ENCODE results near the gene YJEFN3.

Gene YJEFN3

DNA sequence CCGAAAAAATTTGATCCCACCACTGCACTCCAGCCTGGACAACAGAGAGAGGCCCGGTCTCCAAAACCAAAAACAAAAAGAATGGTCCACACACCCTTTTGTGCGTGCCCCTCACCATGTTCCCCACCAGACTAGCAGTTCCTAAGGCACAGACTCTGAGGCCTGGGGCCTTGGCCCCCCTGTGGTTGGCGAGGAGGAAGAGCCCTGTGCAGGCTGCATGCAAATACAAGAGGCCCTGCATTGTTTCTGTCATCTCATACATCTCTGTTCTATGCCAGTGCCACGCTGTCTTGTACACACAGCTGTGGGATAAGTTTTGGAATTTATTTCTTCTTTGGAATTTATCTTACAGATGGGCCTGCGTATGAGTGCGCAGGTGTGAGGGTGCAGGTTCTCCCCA is 4.7 kb upstream of the YJEFN3 start:
- no peak for DNase-seq

DNA sequence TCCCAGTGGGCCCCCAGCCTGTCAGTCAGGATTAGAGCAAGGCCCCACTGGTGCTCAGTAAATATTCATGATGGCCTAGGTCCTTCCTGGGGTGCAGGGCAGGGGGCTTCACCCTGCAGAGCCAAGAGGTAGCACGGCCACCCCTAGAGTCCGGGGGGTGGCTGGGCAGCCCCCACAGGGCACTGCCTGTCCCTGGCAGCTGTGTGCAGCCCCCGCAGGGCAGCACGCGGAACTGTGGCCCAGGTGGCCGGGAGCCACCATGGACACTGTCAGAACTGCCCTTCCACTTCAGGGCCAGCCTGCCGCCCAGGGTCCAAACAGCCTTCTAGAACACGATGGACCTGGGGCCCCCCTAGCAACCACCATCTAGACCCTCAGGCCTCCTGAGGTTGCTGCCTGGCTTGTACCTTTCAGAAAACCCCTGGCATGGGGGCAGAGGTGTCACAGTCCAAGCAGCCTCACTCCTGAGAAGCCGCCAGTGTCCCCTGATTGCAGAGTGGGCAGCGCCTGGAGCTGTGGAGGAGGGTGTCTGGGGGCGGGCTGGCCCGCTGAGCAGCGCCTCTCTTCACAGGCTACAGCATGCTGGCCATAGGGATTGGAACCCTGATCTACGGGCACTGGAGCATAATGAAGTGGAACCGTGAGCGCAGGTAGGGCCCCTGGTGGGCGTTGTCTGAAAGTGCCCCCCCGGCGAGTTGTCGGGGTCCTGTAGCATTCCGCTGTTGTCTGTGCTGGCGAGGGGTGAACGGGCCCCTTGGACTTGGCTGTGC is 2.9 kb upstream of the YJEFN3 start:
- DNase-seq, result no peak

DNA sequence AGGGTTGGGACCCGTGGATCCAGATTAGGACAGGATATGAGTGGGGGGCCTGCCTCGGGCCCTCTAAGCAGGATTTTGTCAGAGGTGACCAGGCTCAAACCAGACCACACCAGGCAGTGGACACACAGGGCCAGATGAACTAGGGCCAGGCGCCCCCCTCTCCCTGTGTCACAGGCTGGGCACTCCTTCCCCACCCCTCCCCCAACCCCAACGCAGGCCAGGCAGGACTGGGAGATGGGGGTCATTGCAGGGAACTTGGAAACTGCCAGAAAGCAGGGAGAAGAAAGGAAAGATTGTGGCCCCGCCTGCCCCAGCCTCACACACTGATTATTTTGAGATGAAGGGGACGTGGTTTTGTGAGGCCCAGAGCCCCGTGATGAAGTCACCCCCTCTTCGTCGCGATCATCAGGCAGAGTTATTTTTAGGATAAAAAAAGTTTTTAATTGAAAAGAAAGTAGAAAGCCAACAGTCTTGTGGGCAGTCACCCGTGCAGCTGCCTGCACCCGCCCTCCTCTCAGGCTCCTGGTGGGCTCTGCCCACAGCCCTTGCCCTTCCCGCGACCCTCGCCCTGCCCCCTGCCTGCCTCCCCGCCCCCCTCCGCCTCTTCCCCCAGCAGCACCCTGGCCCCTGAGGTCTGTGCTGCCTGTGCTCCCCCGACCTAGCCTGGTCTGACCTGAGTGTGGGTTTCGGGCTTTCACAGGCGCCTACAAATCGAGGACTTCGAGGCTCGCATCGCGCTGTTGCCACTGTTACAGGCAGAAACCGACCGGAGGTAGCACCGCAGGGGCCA is 1.9 kb upstream of the YJEFN3 start:
- no peak for DNase-seq

DNA sequence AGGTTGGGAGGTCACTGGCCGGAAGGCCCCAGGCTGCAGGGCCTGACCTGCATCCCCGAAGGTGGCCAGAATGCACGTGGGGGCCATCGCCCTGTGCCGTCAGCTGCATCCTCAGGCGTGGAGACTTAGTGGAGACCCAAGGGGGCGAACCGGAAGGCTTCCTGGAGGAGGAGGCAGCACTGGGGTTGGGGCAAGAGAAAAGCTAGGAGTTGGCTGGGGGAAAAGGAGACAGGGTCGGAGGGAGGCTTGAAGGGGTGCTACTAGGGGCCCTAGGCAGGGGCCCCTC is 1.4 kb upstream of the YJEFN3 start:
- no peak for DNase-seq

DNA sequence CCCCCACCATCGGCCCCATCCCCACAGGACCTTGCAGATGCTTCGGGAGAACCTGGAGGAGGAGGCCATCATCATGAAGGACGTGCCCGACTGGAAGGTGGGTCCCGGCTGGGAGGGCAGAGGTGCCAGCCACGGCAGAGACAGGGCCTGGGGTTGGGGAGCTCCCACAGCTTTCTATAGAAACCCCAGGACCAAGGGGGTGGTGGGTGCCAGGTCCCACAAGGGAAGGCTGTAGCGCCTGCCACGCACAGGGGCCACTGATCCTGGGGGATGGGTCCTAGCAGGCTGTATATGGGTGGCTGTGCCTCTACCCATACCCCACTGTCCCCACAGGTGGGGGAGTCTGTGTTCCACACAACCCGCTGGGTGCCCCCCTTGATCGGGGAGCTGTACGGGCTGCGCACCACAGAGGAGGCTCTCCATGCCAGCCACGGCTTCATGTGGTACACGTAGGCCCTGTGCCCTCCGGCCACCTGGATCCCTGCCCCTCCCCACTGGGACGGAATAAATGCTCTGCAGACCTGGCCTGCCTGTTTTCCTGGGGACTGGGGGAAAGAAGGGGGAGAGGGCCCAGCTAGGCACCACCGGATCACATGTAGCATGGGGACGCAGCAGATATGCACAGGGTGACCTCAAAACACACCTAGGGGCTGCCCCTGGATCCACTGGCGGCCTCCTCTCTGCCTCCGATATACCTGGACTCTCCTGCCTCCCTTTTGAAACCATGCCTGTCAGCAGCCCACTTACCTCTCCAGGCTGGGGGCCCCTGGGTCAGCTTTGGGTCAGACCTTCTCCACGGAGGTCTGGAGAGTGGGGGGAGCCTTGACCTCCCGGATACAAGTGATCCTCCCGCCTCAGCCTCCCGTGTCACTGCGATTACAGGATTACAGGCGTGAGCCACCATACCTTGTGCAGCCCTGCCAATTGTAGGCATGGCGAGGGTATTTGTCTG is 761 bp upstream of the YJEFN3 start:
- DNase-seq, result no peak

DNA sequence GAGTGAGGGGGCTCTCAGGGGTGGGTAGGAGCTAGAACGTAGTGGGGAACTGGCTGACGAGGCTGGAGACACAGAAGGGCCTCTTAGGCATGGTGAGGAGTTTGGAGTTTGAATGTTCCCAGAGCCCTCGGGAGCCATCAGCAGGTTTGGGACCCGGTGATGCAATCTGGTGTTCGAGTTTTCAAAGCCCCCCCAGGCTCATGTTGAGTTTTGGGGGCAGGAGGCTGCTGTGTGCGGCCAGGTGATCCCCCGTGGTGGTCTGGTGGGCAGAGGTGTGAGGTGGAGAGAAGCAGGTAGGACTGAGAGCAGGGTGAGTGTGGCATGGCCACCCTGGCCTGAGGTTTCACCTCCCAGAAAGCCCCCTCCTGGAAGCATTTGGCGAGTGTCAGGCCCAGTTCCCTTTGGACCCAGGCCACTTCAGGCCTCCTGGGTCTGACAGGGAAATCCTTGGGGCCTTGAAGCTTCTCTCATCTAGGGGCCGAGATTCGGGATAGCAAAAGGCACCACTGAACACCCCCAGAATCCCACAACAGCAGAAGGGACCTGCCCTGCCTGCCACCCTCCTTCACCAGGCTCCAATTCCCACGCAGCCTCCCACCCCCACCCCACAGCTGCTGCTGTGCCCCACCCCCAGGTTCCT is 1.2 kb downstream of the YJEFN3 start:
- DNase-seq, result no peak

DNA sequence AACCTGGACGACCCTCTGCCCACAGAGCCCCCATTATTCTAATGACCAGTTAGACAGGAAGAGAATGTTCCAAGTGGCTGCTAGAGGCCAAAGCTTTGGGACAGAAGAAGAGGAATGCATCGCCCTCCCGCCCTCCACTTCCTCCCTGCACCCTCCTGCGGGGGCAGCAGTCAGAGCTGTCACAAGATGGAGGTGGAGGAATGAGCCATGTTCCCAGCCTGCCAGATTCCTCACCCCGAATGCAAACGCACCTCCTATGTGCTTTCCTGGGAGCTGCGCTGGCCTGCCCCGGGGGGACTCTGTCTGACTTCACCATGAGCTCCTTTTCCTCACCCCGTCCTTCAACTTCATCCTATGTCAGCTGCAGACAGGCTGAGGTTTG is 1.7 kb downstream of the YJEFN3 start:
- no peak for DNase-seq

DNA sequence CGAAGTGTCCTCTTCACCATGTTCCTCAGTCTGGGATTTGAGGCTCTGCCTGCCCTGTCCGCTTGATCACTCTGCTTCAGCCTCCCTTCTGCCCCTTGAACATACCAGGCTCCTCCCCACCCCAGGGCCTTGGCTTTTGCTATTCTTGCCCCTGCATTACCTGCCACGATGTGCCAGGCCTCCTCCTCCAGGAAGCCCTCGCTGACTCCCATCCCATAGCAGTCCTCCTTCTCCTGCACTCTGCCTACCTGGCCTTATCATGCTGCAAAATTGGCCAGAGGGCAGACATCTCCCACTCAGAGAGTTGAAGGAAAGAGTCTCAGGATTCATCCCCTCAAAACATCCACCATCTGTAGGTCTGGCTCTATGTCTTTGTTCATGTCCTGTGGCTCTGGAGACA is 2.2 kb downstream of the YJEFN3 start:
- no peak for DNase-seq

DNA sequence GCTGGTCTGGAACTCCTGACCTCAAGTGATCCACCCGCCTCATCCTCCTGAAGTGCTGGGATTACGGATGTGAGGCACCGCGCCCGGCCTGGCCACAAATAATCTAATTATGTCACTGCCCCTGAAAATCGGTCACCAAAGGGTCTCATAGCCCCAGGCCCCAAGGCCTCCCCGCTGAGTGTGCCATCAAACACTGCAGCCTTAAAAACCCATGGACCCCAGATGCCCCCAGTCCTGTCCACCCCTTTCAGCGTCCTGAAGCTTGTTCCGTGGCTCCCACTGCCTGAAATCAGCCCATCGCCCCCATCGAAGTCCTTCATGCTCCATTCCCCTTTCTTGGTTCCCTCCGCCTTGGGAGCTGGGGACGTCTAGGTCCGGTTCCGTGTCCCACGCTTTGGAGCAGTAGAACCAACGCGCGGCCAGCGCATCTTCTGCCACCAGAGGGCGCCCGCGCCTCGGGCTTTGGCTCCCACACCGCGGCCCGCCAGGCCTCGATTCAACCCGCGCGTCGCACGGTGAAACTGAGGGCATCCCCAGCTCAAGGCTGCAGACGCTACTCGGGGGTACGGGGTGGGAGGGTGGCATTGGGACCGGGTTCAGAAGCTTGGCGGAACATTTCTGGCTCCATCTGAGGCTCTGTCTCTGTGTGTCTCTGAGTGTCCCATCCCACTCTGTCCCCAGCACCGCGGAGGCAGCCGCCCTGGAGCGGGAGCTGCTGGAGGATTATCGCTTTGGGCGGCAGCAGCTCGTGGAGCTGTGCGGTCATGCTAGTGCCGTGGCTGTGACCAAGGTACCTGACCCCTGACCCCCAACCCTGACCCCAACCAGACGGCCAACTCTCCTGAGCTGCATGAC is 3.5 kb downstream of the YJEFN3 start:
- peak; percentile 62 for DNase-seq

DNA sequence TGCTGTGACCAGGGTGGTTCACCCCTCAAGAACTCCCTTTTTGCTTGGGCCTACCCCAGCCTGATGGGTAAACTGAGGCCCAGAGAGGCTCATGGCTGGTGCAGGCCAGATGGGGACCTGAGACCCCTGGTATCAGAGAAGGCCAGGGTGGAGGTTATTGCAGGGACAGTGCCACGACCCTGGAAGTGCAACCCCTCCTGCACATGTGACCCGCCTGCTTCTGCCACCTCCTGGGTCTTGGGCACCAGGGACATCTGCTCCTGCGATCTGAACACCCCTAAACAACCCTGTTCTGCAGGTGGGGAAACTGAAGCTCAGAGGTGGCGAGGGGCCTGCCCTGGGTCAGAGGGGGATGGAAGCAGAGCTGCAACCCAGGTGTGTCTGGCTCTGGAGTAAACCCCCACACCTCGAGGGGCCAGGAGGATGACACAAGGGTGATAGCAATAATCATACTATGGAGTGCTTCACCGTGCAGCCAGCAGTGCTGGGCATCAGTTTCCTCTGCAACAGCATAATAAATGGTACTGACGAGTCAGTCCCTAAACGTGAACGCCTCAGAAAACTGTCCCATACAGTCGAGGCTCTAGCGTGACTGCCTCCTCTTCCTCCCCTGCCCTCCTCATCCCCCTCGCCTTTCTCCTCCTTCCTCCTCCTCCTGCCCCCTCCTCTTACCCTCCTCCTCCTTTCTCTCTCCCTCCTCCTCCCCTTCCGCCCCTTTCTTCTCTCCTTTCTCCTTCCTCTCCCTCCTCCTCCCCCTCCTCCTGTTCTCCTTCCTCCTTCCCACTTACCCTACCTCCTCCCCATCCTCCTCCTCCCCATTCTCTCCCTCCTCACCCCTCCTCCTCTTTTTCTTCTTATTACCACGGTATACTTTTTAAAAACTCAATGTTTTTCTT is 4.3 kb downstream of the YJEFN3 start:
- no peak for DNase-seq

DNA sequence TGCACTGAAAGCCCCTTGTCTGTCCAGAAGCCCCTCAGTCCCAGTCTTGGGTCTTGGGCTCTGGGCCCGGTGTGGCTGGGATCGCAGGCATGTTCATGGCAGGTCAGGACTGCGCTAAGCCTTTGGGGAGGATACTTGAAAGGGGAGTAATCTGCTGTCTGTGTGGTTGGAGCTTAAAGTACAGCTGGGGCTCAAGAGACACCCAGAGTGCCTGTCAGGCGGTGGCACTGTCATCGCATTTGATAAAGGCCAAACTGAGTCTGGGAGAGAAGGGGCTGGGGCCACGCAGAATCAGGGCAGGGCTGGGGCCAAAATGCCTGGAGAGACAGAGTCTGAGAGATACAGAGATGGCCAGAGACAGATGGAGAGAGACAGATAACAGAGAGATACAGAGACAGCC is 5.1 kb downstream of the YJEFN3 start:
- DNase-seq, result no peak

DNA sequence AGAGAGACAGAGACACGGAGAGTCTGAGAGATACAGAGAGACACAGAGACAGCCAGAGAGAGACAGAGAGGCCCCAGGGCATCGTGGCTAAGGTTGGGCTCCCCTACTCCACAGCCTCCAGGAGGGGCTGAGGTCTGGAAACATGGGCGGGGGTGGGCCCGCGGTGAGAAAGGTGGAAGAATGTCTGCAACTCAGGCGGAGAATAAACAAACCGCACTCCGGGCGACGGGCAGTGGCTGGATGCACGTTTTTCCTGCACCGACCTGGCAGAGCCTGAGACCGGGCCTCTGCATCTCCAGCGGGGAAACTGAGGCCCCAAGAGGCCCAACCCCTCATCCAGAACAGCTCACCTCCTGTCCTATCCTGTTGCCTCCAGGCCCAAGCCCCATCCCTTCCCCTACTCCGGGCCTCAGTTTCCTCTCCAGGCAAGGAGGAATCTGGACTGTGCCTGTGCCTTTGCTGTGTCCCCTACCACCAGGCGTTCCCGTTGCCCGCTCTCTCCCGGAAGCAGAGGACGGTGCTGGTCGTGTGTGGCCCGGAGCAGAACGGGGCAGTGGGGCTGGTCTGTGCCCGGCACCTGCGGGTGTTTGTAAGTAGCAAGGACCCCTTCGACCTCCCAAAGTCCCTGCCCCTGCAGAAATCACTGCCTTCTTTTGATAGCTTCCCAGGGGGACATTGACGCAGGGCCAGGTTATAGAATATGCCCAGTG is 6.0 kb downstream of the YJEFN3 start:
- no peak for DNase-seq

DNA sequence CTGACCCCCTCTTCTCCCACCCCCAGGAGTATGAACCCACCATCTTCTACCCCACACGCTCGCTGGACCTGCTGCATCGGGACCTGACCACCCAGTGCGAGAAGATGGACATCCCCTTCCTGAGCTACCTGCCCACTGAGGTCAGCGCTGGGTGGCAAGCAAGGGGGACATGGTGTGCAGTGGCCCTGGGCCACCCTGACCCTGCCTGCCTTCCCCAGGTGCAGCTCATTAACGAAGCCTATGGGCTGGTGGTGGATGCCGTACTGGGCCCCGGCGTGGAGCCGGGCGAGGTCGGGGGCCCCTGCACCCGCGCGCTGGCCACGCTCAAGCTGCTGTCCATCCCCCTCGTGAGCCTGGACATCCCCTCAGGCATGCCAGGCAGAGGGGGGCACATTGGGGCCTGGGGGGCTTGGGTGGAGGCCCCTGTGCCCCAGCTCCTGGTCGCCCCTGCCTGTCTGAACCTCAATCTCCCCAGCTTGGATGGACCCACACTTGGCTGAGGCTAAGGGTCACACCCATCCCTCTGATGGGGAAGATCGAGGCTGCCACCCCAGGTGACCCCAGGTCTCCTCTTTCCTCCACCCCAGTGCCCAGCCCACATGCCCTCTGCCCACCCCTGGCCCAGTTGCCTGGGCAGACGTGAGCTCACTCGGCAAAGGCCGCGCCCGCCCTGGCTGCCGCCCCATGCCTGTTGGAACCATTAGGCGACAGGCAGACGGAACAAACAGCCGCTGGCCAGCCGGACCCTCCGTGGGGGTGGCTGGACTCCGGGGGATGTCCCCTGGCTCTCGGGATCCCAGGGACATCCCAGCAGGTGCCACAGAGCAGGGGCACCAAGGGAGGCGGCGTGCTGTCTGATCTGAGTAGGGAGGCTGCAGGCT is 6.8 kb downstream of the YJEFN3 start:
- no peak for DNase-seq

DNA sequence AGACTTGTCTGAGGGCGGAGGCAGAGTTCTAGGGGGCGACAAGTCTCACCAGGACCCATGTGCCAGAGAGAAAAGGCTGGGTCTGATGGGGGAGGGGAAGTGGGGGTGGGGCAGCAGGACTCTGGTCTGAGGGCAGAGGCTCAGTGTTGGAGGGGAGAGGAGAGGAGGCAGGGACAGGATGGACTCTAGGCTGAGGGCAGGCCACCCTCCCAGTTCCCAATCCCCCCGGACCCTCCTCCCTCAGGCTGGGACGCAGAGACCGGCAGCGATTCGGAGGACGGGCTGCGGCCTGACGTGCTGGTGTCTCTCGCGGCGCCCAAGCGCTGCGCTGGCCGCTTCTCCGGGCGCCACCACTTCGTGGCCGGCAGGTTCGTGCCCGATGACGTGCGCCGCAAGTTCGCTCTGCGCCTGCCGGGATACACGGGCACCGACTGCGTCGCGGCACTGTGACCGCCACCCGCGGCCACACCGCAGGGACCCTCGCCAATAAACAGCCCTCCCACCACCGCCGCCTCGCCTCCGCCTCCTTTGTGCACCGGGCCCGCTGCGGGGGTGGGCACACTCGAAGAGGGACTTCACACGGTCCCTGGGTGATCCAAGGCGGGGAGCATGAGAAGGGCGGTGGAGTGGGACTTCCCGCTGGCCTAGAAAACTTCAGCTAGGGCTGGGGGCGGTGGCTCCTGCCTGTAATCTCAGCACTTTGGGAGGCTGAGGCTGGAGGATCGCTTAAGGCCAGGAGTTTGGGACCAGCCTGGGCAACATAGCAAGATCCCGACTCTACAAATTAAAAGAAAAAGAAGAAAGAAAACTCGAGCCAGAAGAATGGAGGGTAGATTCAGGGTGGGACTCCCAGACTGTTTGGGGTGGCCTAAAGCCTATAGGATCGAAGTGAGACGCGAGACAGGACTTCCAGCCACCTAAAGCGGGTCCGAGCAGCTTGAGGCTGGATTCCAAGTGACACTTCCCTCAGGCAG is 8.7 kb downstream of the YJEFN3 start:
- no peak for DNase-seq

DNA sequence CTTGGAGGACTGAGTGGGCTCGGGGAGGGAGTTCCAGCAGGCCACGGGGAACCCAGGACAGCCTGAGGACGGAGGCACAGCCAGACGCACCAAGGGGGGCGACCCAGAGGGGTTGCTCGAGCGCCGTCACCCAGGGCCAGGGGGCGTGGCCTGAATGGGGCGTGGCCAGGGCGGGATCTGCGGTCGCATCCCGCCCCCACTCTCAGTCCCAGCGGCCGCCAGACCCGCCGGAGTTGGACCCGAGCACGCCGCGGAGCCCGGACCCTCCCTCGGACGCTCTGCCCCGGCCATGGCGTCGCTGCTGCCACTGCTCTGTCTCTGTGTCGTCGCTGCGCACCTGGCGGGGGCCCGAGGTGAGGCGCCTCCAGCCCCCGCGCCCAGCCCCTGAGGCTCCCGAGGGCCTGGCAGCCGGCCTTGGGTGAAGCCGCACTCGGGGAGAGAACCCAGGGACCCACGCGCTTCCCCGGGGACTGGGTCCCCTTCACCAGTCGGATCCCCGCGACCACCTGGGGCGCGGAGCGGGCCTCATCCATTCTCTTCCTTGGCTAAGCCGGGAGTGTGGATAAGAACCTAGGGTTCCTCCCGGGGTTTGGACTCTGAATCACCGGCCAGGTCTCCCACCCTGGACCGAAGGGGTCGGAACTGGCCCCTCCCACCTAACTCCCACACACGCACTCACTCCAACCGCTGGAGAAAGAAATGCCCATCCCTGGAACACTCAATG is 9.5 kb downstream of the YJEFN3 start, which contains the start of gene CILP2:
CILP2 (plus strand) TSS at position 205 of the 724 bp plus-strand sequence; CDS start at position 290, 85 bp downstream.
- peak; percentile 67 for DNase-seq

DNA sequence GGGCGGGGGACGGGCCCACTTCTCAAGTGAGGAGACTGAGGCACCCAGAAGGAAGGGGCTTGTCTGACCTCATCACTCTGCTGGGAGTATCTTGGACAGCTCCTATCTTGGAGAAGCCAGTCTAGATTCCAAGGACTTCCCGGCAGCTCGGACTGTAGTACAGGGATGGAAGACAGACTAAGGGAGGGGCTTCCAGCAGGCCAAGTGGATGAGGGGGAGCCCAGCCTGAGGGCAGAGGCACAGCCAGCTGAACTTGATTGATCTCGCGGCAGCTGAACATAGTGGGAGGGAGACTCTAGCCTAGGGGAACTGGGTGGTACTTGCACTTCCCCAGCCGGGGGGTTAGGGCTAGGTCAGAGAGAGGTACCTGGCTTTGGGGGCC is 10.1 kb downstream of the YJEFN3 start:
- no peak for DNase-seq

DNA sequence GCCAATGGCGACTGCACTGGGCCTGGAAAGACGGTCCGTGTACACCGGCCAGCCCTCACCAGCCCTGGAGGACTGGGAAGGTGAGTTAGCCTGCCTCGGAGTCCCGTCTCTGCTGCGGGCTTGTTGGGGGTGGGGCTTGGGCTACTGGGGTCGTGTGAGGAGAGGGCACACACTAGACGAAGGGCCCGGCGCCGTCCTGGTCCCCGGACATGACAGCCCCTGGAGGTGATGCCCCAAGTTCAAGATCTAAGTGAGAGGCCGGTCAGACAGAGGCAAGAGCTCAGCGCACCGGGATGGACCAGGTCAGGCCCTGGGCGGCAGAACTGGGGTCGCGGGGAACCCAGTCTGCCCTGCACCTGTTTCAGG is 11.0 kb downstream of the YJEFN3 start:
- DNase-seq, result no peak
